HG02981 (cell line): Measurements from ENCODE around the gene TBC1D5.
"Not testable (repeated sequence)": the region's sequence is repeated elsewhere in the genome, so short reads cannot be mapped to it uniquely, and the experiment has no call there.

Experiments
- ATAC-seq: cut with Tn5 transposase; IDR thresholded peaks from one replicate; pipeline ENCODE4 v1.9.1; 2021; ENCODE audit warnings: mild to moderate bottlenecking, moderate library complexity; ENCODE audit not compliant: unreplicated experiment

TBC1D5 gene

DNA sequence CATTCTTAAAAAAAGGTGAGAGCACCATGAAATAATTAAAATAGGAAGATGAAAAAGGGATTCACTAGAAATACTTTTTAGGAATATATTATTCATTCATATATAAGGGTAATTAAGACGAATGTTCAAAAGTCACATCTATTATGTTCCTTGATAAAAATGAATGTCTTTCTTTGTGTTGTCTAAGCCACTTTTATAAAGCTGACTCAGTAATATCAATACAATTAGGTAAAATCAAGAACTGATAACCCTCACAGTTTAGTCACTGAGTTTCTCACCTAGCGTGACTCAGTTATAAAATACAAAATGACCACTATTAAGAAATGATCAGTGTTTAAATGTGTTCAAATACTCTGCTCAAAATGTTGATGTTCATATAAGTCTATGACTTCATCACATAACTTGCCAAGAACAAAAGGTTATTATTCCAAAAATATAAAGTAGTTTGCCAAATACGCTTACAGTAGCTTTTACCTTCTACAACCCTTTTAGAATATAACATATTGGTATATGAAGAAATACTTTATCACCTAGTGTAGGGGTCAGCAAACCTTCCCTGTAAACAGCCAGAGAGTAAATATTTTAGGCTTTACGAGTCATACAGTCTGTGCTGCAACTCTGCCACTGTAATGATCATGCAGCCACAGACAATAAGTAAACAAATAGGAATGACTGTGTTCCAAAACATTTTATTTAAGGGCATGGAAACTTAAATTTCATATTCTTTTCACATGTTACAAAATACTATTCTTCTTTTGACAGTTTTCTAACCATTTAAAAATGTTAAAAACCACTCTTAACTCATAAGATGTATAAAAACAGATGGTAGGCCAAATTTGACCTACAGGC is 369.8 kb downstream of the TBC1D5 start:
- ATAC-seq, result no peak

DNA sequence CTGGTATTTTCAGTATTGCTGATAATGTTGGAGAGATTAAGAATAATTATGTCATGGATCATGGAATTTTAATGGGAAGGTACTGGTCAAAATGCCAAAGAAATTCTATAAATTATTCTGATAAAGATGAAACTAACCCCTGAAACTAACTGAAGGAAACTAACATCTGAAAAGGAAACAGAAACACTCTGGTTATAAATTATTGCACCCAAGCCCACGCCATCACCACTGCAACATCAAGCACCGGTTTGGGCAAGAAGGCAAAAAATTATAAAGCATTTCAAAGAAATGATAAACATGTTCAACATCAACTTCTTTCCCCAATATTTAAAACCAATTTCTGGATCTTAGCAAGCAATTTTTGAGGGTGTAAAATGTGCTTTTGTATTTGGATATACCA is 372.5 kb downstream of the TBC1D5 start:
- ATAC-seq, result no peak

DNA sequence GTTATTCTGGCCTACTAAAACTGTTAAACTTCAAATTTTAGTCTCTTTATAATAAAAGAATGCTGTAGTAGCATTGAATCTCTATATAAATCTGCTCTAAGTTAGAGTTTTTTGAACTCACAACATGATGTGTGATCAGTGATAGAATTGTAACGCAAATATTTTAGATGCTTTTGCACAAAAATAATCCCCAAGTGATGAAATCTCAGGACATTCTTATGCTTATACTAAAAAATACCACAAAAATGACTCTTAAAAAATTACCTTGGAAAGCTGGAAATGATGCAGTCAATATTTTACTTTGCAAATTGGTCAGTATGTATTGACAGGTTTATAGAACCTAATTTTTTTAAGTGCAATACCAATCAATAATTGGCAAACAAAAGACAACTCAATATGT is 375.3 kb downstream of the TBC1D5 start:
- ATAC-seq, result no peak

DNA sequence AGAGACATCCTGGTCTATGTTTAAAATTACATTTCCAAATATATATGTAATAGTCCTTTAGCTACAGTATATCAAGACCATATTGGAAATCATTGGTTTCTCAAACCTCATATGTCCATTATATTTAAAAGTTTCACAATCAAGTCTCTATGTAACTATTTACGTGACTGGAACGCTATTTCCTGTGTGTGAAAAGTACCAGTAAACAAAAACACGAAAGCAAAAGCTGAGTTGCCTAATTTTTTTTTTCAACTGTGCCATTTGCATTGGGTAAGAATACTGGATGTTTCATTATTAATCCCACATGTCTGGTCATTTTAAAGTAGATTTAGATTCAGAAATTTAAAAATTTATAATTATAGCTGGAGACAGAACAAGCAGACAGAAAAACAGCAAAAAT is 381.4 kb downstream of the TBC1D5 start:
- ATAC-seq, result no peak

DNA sequence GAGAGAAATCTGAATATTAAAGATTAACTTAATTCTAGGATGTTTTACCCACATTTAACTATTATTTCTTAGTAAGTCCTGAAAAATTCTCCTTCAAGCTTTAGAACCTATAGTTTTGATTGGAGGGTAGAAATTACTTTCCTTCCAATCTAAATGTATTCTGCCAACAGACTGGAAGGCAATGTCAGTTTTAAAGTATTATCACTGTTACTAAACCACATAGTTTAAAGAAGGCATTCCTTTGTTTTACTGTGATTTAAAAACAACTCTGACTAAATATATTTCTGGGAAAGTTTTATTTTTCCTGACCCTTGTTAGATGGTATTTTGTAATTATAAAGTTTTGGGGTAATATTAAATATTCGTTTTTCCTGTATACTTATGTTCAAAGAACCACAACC is 382.5 kb downstream of the TBC1D5 start:
- ATAC-seq, result no peak

DNA sequence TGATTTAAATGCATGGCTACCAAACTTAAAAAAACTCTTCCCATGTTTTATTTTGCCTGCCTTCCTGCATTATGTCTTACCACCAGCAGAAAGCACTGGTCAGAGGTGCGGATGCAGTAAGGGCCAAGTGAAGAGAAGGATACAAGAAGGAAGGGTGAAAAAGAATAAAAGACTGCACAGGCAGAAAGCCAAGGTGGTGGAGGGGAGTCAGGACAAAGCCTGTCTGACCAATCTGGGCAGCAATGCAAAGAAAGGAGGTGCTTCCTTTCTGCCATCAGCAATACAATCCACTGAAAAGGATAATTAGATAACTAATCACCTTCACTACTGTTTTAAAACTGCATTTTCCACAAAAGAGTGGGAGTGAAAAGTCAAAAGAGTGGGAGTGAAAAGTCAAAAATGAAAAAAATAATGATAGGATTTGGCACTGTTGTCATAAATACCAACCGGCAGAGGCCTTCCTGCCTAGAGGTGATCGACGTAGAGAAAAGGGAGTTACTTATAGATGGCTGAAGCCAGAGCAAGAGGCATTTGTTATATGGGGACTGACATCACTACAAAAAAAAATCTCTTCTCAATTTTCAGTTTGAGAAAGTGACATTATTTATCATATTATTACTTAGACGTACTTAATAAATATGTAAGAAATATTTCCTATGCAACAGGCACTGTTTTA is 385.3 kb downstream of the TBC1D5 start:
- ATAC-seq, result no peak

DNA sequence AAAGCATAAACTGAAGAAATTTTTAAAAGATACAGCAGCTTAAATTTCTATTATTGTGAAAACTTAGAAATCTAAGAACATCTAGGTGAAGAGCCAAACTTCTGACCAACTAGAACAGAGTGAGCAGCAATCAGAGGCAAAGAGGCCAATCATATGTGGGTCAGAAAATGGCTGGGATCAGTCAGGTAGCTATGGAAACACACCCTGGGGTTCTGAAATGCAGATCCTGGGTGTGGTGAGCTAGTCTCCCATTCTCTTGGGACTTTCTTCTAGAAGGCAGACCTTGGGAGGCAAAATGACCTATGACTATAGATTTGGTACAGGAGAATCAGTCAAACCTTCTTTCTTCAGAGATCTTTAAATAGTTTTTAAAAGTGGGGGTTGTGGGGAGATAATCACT is 385.8 kb downstream of the TBC1D5 start:
- ATAC-seq, result no peak

DNA sequence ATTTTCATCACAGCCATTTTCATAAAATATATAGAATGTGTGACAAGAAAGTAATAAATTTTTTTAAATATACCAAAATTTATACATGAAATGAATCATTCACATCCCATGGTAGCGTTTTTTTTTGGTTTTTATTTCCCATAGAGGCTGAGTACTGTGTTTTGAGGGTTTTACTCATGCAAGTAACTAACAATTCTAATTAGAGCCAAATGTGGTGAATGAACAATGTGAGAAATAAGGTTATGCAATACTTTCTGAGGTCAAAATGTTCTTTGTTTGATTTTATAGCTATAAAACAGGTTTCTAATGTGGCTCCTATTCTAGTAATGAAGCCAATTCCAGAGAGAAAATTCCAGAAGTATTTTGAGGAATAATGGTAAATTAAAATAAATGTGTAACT is 386.8 kb downstream of the TBC1D5 start:
- ATAC-seq, result no peak

DNA sequence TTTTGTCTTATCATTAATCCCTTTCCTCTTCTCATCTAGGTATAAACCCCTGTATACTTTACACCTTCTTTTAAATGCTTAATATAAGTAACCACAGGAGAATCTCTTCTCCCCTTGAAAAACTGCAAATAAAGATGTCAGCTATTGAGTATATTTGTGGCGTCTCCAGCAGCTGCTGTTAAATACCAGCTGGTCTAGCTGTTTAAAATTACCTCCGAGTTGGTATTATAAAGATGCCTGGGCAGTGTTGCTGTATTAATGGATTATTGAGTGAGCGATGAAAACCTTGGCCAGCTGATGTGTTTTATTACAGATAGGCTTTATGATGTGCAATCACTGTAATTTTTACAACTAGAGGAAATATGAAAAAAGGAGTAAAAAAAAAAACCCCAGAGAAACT is 388.1 kb downstream of the TBC1D5 start:
- no peak for ATAC-seq

DNA sequence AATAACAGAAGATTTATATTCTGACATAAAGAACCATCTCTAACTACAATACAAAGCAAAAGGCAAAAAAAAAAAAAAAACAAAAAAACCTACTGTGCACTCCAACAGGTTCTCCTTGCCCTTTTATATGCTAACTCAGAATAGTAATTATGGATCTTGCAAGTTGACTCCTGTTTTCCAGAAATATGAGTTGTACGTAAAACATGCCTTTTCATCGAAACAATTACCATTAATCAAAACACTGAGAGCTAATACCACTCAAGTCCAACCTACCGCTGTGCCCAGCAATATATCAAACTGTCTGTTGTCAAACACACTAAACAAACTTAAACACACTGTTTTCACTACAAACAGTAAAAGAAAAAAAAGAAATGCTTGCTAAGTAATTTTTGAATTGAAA is 389.8 kb downstream of the TBC1D5 start:
- no peak for ATAC-seq

DNA sequence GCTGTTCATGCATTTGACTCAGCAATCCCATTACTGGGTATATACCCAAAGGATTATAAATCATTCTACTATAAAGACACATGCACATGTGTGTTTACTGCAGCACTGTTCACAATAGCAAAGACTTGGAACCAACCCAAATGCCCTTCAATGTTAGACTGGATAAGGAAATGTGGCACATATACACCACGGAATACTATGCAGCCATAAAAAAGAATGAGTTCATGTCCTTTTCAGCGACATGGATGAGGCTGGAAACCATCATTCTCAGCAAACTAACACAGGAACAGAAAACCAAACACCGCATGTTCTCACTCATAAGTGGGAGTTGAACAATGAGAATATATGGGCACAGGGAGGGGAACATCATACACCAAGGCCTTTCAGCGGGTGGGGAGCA is 391.2 kb downstream of the TBC1D5 start:
- ATAC-seq, result not testable (repeated sequence)

DNA sequence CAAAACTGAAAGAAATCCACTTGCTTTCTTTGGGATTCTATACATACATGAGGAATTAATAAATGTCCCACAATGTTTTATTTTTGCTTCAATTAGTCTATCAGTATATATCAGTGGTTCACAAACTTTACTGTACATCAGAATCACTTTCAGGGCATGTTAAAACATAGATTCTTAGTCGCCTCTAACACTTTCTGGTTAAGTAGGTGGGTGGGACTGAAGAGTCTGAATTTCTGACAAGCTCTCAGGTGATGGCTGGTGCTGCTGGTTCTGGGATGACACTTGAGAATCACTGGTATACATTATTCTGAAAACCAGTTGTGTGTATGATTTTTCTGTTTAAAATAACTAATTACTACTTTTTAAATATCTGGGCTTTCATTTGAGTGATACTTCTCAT is 393.3 kb downstream of the TBC1D5 start:
- no peak for ATAC-seq

DNA sequence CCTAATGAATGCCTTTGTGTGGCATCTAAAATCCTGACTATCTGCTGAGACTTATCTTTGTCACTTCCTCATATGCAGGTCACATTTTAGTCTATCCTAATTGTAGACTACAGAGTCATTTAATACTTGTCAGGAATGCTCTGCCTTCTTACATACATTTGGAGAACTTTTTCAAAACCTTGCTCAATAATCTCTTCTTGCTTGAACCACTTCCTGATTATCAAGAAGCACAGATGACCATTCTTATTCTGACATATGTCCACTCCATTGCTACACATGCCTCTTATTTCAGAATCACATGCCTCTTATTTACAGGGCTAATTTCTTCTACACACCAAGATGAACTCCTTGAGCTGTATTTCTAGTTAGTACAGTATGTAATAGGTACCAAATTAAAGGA is 400.3 kb downstream of the TBC1D5 start:
- ATAC-seq, result no peak

DNA sequence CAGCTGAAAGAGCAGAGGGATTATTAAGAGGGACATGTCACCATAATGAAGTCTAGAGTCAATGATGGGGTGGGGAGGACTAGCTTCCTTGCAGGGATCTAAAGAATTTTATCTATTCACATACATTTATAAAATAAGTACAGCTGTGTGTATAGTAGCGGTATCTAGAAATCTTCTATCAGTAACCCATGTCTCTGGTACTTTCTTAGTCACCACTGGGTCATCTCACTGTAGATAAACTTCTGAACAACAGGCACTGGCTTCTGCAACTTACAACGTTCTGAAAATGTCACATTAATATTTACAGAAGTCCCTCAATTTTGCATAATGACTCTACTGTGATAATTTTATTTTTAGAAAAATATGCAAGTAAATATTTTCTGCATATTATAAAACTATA is 401.7 kb downstream of the TBC1D5 start:
- no peak for ATAC-seq

DNA sequence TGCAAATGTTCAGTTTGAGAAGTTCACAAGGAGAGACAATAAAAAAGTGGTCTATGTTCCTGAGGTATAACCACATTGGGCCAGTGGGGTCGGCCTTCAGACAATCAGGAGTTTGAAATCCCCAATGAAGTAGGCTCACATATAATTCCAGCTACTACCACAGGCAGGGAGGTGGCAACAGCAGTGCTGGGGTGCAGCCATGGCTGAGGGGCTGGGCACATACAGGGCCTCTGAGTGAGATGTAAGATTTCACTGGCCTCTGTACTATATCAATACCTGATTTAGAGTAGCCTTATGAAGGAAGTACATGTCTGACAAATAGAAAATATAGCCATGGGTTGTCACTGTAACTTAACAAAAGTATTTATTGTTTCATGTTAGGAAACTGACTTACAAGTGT is 402.2 kb downstream of the TBC1D5 start:
- no peak for ATAC-seq

DNA sequence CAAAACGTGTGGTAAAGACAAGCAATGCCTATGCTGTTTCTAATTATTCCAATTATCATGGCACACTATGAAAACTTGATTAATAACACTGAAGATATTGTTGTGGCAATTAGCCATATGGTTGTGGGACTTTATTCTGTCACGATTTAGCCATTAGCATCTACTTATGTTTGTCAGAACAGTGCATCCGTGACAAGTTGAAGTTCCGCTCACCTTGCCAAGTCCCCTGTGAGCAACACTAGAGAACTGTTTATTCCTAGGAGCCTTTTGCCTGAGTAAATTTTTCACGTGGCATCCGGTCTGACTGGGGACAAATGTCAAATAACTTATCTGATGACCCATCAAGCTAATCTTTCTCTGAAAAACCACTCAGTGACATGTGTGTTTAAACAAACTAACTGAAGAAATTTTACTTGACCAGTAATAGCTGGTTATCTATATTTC is 403.3 kb downstream of the TBC1D5 start:
- no peak for ATAC-seq

DNA sequence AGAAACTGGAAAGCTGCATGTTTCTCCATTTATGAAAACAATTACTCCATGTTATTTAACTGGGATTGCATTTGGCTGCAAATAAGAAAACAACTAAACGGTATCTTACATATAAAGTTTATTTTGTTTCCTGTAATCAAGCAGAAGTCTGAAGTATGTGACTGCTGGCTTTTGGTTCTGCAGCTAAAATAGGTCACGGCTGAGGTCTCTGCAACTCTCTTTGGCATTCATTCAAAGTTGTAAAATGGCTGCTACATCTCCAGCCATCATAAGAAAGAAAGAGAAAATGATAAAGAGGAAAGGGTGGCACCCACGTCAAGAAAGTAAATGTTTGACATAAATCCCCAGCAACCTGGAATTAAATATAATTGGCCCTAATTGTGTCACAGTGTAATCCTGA is 406.1 kb downstream of the TBC1D5 start:
- ATAC-seq, result no peak

DNA sequence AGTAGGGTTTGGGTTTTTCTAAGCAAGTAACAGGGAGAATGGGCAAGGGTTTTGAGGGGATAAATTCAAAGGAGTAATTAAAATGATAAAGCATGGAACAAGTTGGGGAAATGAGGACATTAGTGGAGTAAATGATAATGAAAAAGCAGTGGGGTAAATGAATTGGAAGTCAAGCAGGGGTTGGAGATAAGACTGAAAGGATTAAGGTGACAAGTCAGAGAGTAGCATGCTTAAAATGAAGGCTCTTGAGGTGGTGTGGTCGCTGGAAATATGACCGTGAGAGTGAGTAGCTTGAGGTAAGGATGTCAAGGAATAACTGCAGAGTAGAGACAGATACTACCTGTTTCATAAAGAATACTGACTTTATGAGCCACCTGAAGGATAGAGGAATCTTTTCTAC is 408.5 kb downstream of the TBC1D5 start:
- no peak for ATAC-seq

DNA sequence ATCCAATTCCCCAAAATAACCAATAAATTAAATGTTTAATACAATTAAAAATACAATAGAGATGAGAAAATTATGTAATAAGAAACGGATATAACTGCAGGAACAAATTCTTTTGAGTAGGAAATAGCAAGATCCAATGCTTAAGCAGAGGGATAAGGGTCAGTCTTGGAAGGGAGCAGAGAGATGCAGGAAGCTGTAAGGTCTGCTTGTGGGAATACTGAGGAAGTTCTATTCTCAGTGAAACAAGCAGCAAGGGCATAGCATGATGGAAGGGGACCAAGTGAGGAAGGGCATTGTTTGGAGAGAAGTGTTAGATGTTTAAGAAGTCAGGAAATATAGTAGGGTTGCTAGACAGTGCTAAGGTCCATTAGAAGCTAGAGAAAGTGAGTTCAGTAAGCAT is 409.0 kb downstream of the TBC1D5 start:
- ATAC-seq, result no peak

DNA sequence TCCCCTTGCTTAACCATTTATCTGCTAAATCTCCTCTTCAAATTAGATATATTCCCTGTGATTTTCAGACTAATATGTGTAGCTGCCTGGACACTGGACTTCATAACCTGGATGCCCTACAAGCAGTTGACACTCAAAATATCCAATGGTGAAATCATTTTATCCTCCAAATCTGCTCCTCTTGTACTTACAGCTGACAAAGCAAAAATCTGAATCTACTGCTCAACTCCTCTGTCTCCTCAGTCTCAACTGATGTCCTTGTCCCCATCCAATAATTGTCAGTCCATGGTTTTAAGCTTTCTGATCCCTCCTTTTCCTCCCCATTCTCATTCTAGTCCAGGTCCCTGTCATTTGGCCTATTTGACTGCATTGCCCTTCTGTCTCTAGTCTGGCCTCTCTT is 411.8 kb downstream of the TBC1D5 start:
- no peak for ATAC-seq

DNA sequence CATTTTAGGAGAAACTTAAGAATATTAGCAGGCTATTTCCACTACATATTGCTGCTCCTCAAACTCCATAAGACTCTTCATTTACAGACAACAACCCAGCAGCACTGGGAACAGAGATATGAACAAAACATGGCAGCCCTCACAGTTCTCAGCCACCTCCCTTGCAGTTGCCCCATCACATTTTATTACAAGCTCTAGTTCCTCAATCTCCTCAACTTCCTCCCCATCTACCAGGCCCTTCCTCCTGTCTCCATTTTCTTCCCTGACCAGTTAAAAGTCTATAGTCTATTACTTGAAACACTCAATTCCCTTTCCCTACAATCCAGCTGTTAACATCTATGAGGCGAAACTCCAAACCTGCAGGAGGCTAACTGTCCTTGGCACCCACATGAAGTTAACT is 412.5 kb downstream of the TBC1D5 start:
- no peak for ATAC-seq

DNA sequence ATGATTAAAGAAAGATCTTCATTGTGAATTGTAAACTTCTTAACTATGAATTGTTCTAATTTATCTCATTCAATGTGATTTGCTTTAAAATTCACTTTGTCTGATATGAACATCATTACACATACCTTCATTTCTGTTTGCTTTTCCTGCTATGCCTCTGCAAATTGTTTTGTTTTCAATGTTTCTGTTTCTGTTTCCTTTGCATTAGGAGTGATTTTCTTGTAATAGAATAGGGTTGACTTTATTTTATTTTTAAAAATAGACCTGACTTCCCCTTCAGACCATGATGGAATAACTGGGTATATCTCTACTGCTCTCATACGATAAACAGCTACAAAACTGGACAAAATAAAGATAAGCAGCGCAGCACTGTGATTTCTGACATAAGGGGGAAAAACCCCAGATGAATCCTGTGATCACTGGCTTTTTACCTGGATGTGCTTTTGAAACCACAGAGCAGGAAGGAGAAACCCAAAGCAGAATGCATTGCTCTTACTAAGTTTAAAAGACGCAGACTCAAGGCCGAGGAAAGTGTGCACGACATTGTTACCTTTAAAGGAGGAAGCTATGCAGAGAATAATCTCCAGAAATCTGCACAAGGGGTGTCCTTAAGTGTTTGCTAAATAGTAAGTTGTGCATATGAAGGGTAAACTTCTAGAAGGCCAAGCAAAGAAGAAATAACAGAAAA is 420.2 kb downstream of the TBC1D5 start:
- peak; percentile 52 for ATAC-seq
